ENCODE results near the gene OPTC. TPM values are rescaled to one million over a fixed set of nuclear protein-coding genes. Genes with fewer than 3 reads are reported as not detected.

Gene OPTC
- total and polyA plus RNA-seq, 8 donors, result not detected

DNA sequence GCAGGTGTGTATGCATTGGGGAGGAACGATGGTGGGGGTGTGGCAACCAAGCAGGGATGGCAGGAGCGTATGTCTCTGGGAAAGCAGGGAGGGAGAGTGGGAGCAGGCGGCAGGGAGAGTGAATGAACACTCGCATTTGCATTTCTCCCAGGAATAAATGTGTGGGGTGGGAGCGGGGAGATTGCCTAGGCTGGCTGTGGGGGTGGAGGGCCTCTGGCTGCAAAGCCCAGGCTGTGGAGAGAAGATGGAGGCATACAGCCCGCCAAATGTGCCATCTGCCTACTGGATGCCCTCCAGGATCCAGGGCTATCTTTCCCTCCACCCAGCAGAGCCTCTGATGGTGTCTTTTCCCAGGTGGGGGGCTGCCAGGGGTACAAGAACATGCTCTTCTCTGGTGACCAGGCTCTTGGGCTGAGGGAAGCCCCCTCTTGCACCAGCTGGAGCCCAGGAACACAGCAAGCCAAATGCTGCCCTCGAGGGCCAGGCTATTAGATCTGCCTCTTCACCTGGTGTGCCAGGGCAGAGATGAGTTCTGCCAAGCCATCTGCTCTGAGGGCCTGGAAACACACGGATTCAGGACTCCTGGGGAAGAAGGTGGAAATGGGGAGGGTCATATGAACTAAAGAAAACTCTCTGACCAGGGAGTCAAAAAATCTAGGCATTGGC lies 1.7 kb upstream of the OPTC start:
- 36 to 53% methylated on average over 8 of the region's 8 CpGs for WGBS, 2 donors
- TF ChIP-seq, protein P1, sequence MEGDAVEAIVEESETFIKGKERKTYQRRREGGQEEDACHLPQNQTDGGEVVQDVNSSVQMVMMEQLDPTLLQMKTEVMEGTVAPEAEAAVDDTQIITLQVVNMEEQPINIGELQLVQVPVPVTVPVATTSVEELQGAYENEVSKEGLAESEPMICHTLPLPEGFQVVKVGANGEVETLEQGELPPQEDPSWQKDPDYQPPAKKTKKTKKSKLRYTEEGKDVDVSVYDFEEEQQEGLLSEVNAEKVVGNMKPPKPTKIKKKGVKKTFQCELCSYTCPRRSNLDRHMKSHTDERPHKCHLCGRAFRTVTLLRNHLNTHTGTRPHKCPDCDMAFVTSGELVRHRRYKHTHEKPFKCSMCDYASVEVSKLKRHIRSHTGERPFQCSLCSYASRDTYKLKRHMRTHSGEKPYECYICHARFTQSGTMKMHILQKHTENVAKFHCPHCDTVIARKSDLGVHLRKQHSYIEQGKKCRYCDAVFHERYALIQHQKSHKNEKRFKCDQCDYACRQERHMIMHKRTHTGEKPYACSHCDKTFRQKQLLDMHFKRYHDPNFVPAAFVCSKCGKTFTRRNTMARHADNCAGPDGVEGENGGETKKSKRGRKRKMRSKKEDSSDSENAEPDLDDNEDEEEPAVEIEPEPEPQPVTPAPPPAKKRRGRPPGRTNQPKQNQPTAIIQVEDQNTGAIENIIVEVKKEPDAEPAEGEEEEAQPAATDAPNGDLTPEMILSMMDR (IDR thresholded peaks at IDR 0.05), result no peak
- Histone ChIP-seq H3K27me3 (no peaks in the 10 kb centered on the region), H3K4me3 (no peak overlapping the region), H3K27ac (no peak overlapping the region), H3K4me1 (peaks cover 0 to 6% (median 5%) of the 10 kb centered on the region in 3 donors), H3K36me3 (no peaks in the 10 kb centered on the region), H3K9me3 (no peaks in the 10 kb centered on the region)
- intact Hi-C loops (cut with DNase I), result loop anchor here in 1 of 3 donors (10.0 kb wide), 1 partner anchor 213 kb away; no protein-coding TSS in a partner anchor
- DNase-seq (no peak), FAIRE-seq (no peak), ATAC-seq (no peak)

DNA sequence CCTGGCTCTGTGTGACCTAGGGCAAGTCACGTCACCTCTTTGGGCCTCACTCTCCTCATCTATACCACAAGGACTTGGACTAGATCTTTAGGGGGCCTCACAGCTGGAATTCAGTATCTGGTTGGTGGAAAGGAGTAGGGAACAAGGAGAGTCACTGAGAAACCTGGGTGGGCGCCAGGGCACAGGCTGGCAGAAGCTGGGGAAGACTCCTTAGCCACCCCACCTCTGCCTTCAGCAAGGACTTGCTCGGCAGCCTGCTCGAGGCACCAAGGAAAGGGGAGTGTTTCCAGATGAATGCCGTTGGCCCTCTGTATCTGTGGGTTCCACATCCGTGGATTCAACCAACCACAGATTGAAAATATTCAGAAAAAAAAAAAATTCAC lies 1.2 kb upstream of the OPTC start:
- WGBS, 2 donors, result 62 to 66% methylated on average over 6 of the region's 6 CpGs
- no peaks in the 10 kb centered on the region for H3K9me3 ChIP-seq
- DNase-seq (no peak), ATAC-seq (no peak), FAIRE-seq (no peak)
- TF ChIP-seq, protein P1 (IDR thresholded peaks at IDR 0.05), result no peak
- H3K27me3 ChIP-seq, result no peaks in the 10 kb centered on the region
- no peaks in the 10 kb centered on the region for H3K36me3 ChIP-seq
- peaks cover 0 to 6% (median 5%) of the 10 kb centered on the region in 3 donors for H3K4me1 ChIP-seq
- intact Hi-C loops (cut with DNase I), result loop anchor here in 1 of 3 donors (10.0 kb wide), 1 partner anchor 212 kb away; no protein-coding TSS in a partner anchor
- H3K4me3 ChIP-seq, result no peak overlapping the region
- no peak overlapping the region for H3K27ac ChIP-seq

DNA sequence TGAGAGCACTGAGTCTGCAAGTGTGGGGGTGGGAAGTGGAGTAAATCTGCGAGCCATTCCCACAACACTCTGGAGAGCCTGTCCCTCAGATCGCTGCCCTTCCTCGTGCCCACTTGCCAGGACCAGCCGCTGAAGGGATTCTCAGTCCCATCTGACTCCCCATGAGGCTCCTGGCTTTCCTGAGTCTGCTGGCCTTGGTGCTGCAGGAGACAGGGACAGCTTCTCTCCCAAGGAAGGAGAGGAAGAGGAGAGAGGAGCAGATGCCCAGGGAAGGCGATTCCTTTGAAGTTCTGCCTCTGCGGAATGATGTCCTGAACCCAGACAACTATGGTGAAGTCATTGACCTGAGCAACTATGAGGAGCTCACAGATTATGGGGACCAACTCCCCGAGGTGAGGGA lies 1.9 kb downstream of the OPTC start:
- H3K36me3 ChIP-seq, result no peaks in the 10 kb centered on the region
- WGBS, 2 donors, result 60 to 69% methylated on average over 7 of the region's 7 CpGs
- no peak for FAIRE-seq
- H3K27ac ChIP-seq, result no peak overlapping the region
- DNase-seq, result no peak
- intact Hi-C loops (cut with DNase I), result loop anchor here in 1 of 3 donors (10.0 kb wide), 1 partner anchor 209 kb away; no protein-coding TSS in a partner anchor
- H3K4me1 ChIP-seq, result no peaks in the 10 kb centered on the region
- no peak overlapping the region for H3K4me3 ChIP-seq
- no peaks in the 10 kb centered on the region for H3K27me3 ChIP-seq
- no peaks in the 10 kb centered on the region for H3K9me3 ChIP-seq
- ATAC-seq, result no peak
- TF ChIP-seq, protein P1 (IDR thresholded peaks at IDR 0.05), result no peak

DNA sequence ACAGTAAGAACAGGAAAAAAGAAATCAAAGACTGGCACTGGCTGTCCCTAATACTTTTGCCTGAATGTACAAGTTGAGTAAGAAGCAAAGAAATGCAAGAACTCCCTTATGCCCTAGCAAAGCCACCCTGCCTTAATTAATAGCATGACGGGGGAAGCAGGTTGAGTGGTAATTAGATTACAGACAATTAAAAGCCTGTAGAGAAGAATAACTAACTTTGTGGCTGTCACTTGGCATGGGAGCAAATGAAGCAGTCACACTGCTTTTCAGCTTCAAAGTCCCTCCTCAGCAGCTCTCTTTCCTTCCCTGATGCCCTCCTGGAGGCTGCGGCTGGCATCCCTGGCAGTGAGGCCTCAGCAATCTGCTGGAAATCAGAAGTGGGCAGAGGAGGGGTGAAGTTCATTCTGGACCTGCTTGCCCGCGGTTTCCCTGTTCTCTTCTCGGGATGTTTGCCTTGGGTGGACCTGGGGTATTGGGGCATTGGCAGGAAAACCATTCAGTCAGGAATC lies 3.4 kb downstream of the OPTC start:
- DNase-seq, result no peak
- Histone ChIP-seq H3K36me3 (no peaks in the 10 kb centered on the region), H3K27me3 (no peaks in the 10 kb centered on the region), H3K27ac (no peak overlapping the region), H3K9me3 (no peaks in the 10 kb centered on the region), H3K4me3 (no peak overlapping the region), H3K4me1 (no peaks in the 10 kb centered on the region)
- intact Hi-C loops (cut with DNase I), result loop anchor here in 1 of 3 donors (10.0 kb wide), 1 partner anchor 207 kb away; no protein-coding TSS in a partner anchor
- no peak for FAIRE-seq
- WGBS, 2 donors, result 72 to 82% methylated on average over 5 of the region's 5 CpGs
- no peak for ATAC-seq
- TF ChIP-seq, protein P1 (IDR thresholded peaks at IDR 0.05), result no peak
